ENCODE measurements around the gene MTUS2. TPM values are rescaled to one million over a fixed set of nuclear protein-coding genes. Genes with fewer than 3 reads are reported as not detected.

The MTUS2 gene
- total and polyA plus RNA-seq, 4 donors, result under 0.01 to 0.70 (median 0.15) TPM

DNA sequence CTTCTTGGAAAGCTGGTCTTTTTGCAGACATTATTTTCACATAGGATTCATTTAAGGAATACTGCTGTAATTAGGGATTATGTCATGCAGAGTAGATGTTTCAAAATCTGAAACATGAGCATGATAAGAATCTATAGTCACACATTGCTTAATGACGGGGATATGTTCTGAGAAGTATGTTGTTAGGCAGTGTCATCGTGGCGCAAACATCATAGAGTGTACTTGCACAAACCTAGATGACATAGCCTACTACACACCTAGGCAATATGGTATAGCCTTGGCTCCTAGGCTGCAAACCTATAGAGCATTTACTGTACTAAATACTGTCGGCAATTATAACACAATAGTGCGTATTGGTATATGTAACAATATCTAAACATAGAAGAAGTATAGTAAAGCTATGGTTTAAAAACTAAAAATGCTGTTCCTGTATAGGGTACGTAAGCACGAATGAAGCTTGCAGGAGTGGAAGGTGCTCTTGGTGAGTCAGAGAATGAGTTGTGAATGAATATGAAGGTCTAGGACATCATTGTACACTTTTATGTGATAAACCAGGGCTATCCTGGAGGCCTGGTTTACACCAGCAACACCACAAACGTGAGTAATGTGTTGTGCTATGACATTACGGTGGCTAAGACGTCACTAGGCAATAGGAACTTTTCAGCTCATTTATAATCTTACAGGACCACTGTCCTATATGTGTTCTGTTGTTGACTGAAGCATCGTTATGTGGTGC lies 283.1 kb downstream of the MTUS2 start:
- Histone ChIP-seq H3K9me3 (ENCODE audit: control insufficient read depth in 4 of 4, low read length in 3 of 4) (no peaks in the 10 kb centered on the region), H3K27me3 (ENCODE audit: control insufficient read depth in 4 of 4, insufficient read depth in 4 of 4, low read length in 3 of 4) (no peaks in the 10 kb centered on the region), H3K27ac (ENCODE audit: low read depth in 1 of 2, low read length in 2 of 2) (no peak overlapping the region), H3K4me3 (ENCODE audit: low read depth in 1 of 3, low read length in 3 of 3) (no peak overlapping the region), H3K4me1 (ENCODE audit: control insufficient read depth in 4 of 4, insufficient read depth in 4 of 4, low read length in 3 of 4) (no peaks in the 10 kb centered on the region), H3K9ac (ENCODE audit: low read depth in 1 of 2, low read length in 2 of 2) (no peak overlapping the region), H3K36me3 (ENCODE audit: control insufficient read depth in 4 of 4, insufficient read depth in 3 of 4, low read depth in 1 of 4, low read length in 3 of 4) (no peaks in the 10 kb centered on the region)
- TF ChIP-seq, protein P1, sequence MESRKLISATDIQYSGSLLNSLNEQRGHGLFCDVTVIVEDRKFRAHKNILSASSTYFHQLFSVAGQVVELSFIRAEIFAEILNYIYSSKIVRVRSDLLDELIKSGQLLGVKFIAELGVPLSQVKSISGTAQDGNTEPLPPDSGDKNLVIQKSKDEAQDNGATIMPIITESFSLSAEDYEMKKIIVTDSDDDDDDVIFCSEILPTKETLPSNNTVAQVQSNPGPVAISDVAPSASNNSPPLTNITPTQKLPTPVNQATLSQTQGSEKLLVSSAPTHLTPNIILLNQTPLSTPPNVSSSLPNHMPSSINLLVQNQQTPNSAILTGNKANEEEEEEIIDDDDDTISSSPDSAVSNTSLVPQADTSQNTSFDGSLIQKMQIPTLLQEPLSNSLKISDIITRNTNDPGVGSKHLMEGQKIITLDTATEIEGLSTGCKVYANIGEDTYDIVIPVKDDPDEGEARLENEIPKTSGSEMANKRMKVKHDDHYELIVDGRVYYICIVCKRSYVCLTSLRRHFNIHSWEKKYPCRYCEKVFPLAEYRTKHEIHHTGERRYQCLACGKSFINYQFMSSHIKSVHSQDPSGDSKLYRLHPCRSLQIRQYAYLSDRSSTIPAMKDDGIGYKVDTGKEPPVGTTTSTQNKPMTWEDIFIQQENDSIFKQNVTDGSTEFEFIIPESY (IDR thresholded peaks at IDR 0.05), result no peak
- TF ChIP-seq GABPA (IDR thresholded peaks at IDR 0.05 in 1 of 2, conservative IDR thresholded peaks at IDR 0.05 in 1 of 2) (no peak), NR2F2 (IDR thresholded peaks at IDR 0.05) (no peak), FOXA2 (IDR thresholded peaks at IDR 0.05) (no peak), JUND (IDR thresholded peaks at IDR 0.05) (no peak), HNF4A (conservative IDR thresholded peaks at IDR 0.05) (no peak), SP1 (IDR thresholded peaks at IDR 0.05) (no peak), RAD21 (IDR thresholded peaks at IDR 0.05) (no peak), HNF4G (IDR thresholded peaks at IDR 0.05) (no peak), TAF1 (conservative IDR thresholded peaks at IDR 0.05) (no peak), YY1 (IDR thresholded peaks at IDR 0.05) (no peak), FOXA1 (IDR thresholded peaks at IDR 0.05) (no peak)
- no peak for DNase-seq (ENCODE audit: low spot score)
- WGBS, result 72% methylated on average over 11 of the region's 11 CpGs

DNA sequence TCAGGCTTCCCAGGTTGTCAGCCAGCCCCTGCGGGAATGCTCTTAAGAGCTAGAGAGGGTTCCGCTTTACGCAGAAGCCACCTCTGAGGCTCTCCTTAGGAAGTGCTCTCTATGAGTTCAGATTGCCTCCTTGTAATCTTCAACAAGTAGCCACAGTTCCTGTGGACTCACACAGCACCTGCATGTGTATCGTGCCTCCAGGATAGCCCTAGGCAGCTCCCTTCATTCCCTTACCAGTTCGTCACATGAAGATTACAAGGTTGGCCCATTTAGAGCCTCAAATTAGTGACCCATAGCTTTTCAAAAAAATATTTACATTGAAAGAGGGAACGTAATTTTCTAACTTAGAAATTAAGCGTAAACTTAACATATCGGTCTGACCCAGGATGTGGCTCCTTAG lies 284.3 kb downstream of the MTUS2 start:
- Histone ChIP-seq H3K9ac (ENCODE audit: low read depth in 1 of 2, low read length in 2 of 2) (no peak overlapping the region), H3K27me3 (ENCODE audit: control insufficient read depth in 4 of 4, insufficient read depth in 4 of 4, low read length in 3 of 4) (no peaks in the 10 kb centered on the region)
- WGBS, result 95% methylated on average over 8 of the region's 8 CpGs

More for the DNA sequence above, 284.3 kb downstream of the MTUS2 start:
- H3K4me3 ChIP-seq (ENCODE audit: low read depth in 1 of 3, low read length in 3 of 3), result no peak overlapping the region
- no peak for TF ChIP-seq RAD21 (IDR thresholded peaks at IDR 0.05)
- TF ChIP-seq, protein P2, sequence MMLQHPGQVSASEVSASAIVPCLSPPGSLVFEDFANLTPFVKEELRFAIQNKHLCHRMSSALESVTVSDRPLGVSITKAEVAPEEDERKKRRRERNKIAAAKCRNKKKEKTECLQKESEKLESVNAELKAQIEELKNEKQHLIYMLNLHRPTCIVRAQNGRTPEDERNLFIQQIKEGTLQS (IDR thresholded peaks at IDR 0.05), result no peak
- no peak for TF ChIP-seq RXRA (IDR thresholded peaks at IDR 0.05)
- no peak for TF ChIP-seq YY1 (IDR thresholded peaks at IDR 0.05)
- no peak for TF ChIP-seq EGR1 (IDR thresholded peaks at IDR 0.05; ENCODE audit: low read depth in 2 of 2)
- TF ChIP-seq JUND (IDR thresholded peaks at IDR 0.05), result no peak
- TF ChIP-seq, protein P1 (IDR thresholded peaks at IDR 0.05), result no peak
- TF ChIP-seq GABPA (IDR thresholded peaks at IDR 0.05 in 1 of 2, conservative IDR thresholded peaks at IDR 0.05 in 1 of 2), result no peak
- TF ChIP-seq, protein P3, sequence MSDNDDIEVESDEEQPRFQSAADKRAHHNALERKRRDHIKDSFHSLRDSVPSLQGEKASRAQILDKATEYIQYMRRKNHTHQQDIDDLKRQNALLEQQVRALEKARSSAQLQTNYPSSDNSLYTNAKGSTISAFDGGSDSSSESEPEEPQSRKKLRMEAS (IDR thresholded peaks at IDR 0.05), result no peak
- TF ChIP-seq HNF4G (IDR thresholded peaks at IDR 0.05), result no peak
- TF ChIP-seq SP1 (IDR thresholded peaks at IDR 0.05), result no peak
- no peak for TF ChIP-seq HNF4A (conservative IDR thresholded peaks at IDR 0.05)
- TF ChIP-seq, protein P4, sequence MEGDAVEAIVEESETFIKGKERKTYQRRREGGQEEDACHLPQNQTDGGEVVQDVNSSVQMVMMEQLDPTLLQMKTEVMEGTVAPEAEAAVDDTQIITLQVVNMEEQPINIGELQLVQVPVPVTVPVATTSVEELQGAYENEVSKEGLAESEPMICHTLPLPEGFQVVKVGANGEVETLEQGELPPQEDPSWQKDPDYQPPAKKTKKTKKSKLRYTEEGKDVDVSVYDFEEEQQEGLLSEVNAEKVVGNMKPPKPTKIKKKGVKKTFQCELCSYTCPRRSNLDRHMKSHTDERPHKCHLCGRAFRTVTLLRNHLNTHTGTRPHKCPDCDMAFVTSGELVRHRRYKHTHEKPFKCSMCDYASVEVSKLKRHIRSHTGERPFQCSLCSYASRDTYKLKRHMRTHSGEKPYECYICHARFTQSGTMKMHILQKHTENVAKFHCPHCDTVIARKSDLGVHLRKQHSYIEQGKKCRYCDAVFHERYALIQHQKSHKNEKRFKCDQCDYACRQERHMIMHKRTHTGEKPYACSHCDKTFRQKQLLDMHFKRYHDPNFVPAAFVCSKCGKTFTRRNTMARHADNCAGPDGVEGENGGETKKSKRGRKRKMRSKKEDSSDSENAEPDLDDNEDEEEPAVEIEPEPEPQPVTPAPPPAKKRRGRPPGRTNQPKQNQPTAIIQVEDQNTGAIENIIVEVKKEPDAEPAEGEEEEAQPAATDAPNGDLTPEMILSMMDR (IDR thresholded peaks at IDR 0.05; ENCODE audit: low read depth, low read length, missing input control), result no peak
- no peak overlapping the region for H3K27ac ChIP-seq (ENCODE audit: low read depth in 1 of 2, low read length in 2 of 2)
- no peaks in the 10 kb centered on the region for H3K4me1 ChIP-seq (ENCODE audit: control insufficient read depth in 4 of 4, insufficient read depth in 4 of 4, low read length in 3 of 4)
- no peaks in the 10 kb centered on the region for H3K9me3 ChIP-seq (ENCODE audit: control insufficient read depth in 4 of 4, low read length in 3 of 4)
- DNase-seq (ENCODE audit: low spot score), result no peak
- no peaks in the 10 kb centered on the region for H3K36me3 ChIP-seq (ENCODE audit: control insufficient read depth in 4 of 4, insufficient read depth in 3 of 4, low read depth in 1 of 4, low read length in 3 of 4)
